ENCODE data around the gene CLEC16A.
A peak's percentile ranks its signal among the peaks of the same experiment; 100 is the strongest.

CLEC16A gene

DNA sequence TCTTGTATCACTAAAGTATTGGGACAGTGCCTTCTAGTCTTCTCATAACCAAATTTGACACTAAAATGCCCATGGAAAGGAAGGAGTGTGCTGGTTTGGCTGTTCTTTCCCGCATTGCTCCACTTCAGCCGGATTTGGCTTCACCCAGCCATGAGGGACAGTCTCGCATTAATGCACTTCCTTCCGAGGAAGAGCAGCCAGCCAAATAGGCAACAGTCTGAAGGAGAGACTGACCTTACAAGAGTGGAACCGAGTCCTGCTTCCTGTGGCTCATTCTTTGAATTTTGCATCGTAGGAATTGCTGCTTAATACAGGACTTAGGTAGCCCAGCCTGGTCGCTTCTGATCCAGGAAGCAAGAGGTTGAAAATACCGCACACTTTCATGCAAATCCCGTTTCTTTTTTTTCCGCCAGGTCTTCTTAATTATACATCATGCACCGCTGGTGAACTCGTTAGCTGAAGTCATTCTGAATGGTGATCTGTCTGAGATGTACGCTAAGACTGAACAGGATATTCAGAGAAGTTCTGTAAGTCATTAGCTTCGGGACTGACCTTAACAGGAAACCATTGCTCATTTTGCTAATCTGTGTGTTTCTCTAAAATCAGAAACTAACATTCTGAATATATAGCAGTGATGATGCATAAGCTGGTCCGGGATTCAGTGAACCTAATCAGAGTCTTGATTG is 38.2 kb downstream of the CLEC16A start:
- H3K4me2 ChIP-seq: peak overlapping the region; percentile 77
- H3K9ac ChIP-seq: peak overlapping the region; percentile 27; the same call in 1 of the 2 replicates
- no peak for TF ChIP-seq Cebpa-rat (IDR thresholded peaks at IDR 0.05)
- no peaks in the 10 kb centered on the region for H3K9me3 ChIP-seq
- no peak overlapping the region; the same call in 1 of the 2 replicates for H3K4me3 ChIP-seq
- peak overlapping the region; percentile 49 for H3K27ac ChIP-seq
- no peaks in the 10 kb centered on the region; the same call in 1 of the 2 replicates for H4K20me1 ChIP-seq
- H3K36me3 ChIP-seq: peaks cover 67% of the 10 kb centered on the region
- H3K4me1 ChIP-seq: peaks cover 41% of the 10 kb centered on the region
- no peaks in the 10 kb centered on the region for H3K27me3 ChIP-seq

DNA sequence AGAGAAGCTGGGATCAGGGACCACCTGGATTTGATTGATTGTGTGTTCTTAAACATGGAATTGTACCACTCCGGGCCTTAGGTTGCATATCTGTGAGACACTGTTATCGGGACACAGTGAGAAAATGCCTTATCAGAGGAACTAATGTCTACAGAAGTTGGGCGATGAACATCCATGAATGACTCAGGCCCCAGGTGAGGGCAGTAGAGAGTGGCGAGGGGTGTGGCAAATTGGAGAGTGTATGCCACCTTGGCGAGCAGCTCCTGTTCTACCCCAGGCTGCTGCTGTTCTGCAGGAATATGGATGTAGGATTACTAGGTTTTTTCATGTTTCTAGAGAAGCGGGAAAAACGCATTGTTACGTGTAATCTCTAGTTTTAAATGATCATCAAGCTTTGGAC is 38.8 kb downstream of the CLEC16A start:
- H3K4me1 ChIP-seq: peaks cover 44% of the 10 kb centered on the region
- no peak overlapping the region for H3K27ac ChIP-seq
- TF ChIP-seq Cebpa-rat (IDR thresholded peaks at IDR 0.05): no peak
- H3K9me3 ChIP-seq: no peaks in the 10 kb centered on the region
- H4K20me1 ChIP-seq: no peaks in the 10 kb centered on the region; the same call in 1 of the 2 replicates
- no peak overlapping the region for H3K4me3 ChIP-seq
- H3K9ac ChIP-seq: no peak overlapping the region
- no peaks in the 10 kb centered on the region for H3K27me3 ChIP-seq
- H3K4me2 ChIP-seq: peak overlapping the region; percentile 77
- H3K36me3 ChIP-seq: peaks cover 66% of the 10 kb centered on the region

GRCh38 chr16:10984509-10984908 is 40.1 kb downstream of the CLEC16A start:
- no peaks in the 10 kb centered on the region for H3K9me3 ChIP-seq
- H3K4me2 ChIP-seq: no peak overlapping the region
- H3K4me3 ChIP-seq: no peak overlapping the region
- no peak overlapping the region for H3K27ac ChIP-seq
- no peak overlapping the region for H3K9ac ChIP-seq
- H3K27me3 ChIP-seq: no peaks in the 10 kb centered on the region
- no peaks in the 10 kb centered on the region; the same call in 1 of the 2 replicates for H4K20me1 ChIP-seq
- H3K36me3 ChIP-seq: peaks cover 66% of the 10 kb centered on the region
- H3K4me1 ChIP-seq: peaks cover 44% of the 10 kb centered on the region
- no peak for TF ChIP-seq Cebpa-rat (IDR thresholded peaks at IDR 0.05)

GRCh38 chr16:10987361-10988163 is 43.2 kb downstream of the CLEC16A start:
- H3K36me3 ChIP-seq: peaks cover 78% of the 10 kb centered on the region
- H3K4me2 ChIP-seq: no peak overlapping the region
- H3K4me1 ChIP-seq: peaks cover 27% of the 10 kb centered on the region

DNA sequence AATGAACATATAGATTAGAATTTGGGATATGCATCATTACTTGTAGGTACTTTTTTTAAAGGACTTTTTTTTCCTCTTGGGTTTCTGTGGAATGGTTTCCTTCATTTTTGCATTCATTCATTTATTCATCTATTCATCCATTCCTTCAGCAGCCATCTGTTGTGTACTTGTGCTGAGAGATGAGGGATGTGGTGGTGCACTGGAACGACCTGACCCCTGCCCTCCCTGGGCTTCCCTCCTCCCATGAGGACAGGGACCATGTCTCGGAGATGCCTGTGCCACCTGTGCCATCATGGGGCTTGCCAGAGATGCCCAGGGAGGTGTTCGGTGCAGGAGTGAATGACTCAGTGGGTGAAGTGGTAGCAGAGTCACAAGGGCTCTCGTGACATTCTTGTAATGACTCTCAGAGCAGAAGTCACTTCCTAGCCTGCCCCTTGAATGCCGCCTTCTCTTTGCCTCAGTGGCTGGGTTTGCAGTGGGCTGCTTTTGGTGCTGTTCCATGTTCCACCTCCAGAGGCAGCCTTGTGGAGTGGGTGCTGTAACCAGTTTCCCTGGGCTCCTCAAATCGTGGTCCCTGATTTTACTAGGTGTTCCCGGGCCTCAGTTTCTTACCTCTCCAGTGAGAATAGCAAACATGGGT is 43.9 kb downstream of the CLEC16A start:
- Histone ChIP-seq H3K4me3 (no peak overlapping the region), H3K4me2 (no peak overlapping the region), H3K4me1 (peaks cover 20% of the 10 kb centered on the region), H3K36me3 (peaks cover 78% of the 10 kb centered on the region), H3K27ac (no peak overlapping the region), H3K27me3 (no peaks in the 10 kb centered on the region), H3K9me3 (no peaks in the 10 kb centered on the region), H4K20me1 (no peaks in the 10 kb centered on the region; the same call in 1 of the 2 replicates), H3K9ac (no peak overlapping the region)
- no peak for TF ChIP-seq Cebpa-rat (IDR thresholded peaks at IDR 0.05)

More at GRCh38 chr16:10987361-10988163, 43.2 kb downstream of the CLEC16A start:
- Histone ChIP-seq H3K9me3 (no peaks in the 10 kb centered on the region), H3K9ac (no peak overlapping the region), H3K4me3 (no peak overlapping the region), H4K20me1 (no peaks in the 10 kb centered on the region; the same call in 1 of the 2 replicates), H3K27ac (no peak overlapping the region), H3K27me3 (no peaks in the 10 kb centered on the region)
- TF ChIP-seq Cebpa-rat (IDR thresholded peaks at IDR 0.05): no peak

DNA sequence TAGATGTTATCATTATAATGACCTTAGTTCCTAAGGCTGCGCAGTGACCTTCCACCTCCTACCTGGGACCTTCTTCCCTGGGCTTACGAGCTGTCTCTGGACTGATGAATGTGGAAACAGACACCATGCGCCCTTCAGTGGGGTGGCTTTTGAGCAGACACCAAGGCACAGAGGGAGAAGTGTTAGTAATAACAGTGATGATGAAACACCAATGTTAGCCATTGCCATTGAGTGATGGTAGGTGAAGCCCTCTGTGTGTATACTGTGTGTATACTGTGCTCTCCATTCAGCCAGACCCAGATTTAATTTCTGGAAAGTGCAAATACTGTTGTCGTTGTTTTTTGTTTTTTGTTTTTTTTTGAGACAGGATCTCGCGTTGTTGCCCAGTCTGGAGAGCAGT is 44.5 kb downstream of the CLEC16A start:
- Histone ChIP-seq H4K20me1 (no peaks in the 10 kb centered on the region; the same call in 1 of the 2 replicates), H3K9me3 (no peaks in the 10 kb centered on the region), H3K4me2 (no peak overlapping the region), H3K4me3 (no peak overlapping the region), H3K9ac (no peak overlapping the region), H3K27me3 (no peaks in the 10 kb centered on the region), H3K4me1 (peaks cover 19% of the 10 kb centered on the region), H3K27ac (no peak overlapping the region), H3K36me3 (peaks cover 79% of the 10 kb centered on the region)
- no peak for TF ChIP-seq Cebpa-rat (IDR thresholded peaks at IDR 0.05)

DNA sequence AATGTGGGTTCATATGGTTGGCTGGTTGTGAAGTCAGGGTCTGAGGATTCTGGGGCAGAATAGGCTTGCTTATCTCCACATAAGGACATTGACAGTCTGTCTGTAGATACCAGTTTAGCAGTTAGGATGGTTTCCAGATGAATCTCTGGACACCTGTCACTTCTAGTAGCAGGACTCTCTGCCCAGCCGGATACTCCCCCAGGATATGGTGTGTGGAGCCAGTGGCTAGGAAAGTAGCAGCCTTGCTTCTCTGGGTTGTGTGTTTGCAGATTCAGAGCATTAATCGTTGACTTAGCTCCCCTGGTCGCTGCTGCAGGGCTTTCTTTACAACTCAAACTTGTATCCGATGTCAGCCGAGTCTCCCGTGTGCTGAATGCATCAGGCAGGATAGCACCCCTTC is 45.2 kb downstream of the CLEC16A start:
- Histone ChIP-seq H3K4me1 (peaks cover 19% of the 10 kb centered on the region), H3K36me3 (peaks cover 79% of the 10 kb centered on the region), H4K20me1 (no peaks in the 10 kb centered on the region; the same call in 1 of the 2 replicates), H3K27ac (no peak overlapping the region), H3K4me3 (no peak overlapping the region), H3K27me3 (no peaks in the 10 kb centered on the region), H3K4me2 (no peak overlapping the region), H3K9ac (no peak overlapping the region), H3K9me3 (no peaks in the 10 kb centered on the region)
- TF ChIP-seq Cebpa-rat (IDR thresholded peaks at IDR 0.05): no peak

GRCh38 chr16:10990378-10990777 is 46.0 kb downstream of the CLEC16A start:
- no peak for TF ChIP-seq Cebpa-rat (IDR thresholded peaks at IDR 0.05)
- Histone ChIP-seq H4K20me1 (no peaks in the 10 kb centered on the region), H3K4me1 (peaks cover 16% of the 10 kb centered on the region), H3K4me3 (no peak overlapping the region), H3K27ac (no peak overlapping the region), H3K4me2 (no peak overlapping the region), H3K9ac (no peak overlapping the region), H3K9me3 (no peaks in the 10 kb centered on the region), H3K27me3 (no peaks in the 10 kb centered on the region), H3K36me3 (peaks cover 85% of the 10 kb centered on the region)

DNA sequence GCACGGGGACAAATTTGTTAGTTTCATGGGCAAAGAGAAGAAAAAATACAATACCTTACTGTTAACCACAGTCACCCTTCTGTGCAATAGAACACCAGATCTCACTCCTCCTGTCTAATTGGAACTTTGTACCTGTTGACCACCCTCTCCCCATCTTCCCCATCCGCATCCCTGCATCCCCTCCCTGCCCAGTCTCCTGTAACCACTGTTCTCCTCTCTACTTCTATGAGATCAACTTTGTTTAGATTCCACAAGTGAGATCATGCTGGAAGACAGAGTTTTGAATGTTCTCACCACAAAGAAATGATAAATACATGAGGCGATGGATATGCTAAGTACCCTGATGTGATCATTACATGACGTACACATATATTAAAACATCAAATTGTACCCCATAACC is 47.7 kb downstream of the CLEC16A start:
- H3K4me2 ChIP-seq: no peak overlapping the region
- H3K9me3 ChIP-seq: no peaks in the 10 kb centered on the region
- no peak for TF ChIP-seq Cebpa-rat (IDR thresholded peaks at IDR 0.05)
- H3K27ac ChIP-seq: no peak overlapping the region
- H3K9ac ChIP-seq: no peak overlapping the region
- no peaks in the 10 kb centered on the region for H4K20me1 ChIP-seq
- no peak overlapping the region for H3K4me3 ChIP-seq
- H3K36me3 ChIP-seq: peaks cover 94% of the 10 kb centered on the region
- peaks cover 8% of the 10 kb centered on the region for H3K4me1 ChIP-seq
- no peaks in the 10 kb centered on the region for H3K27me3 ChIP-seq

Measured in BLaER1 (cell line).